Measurements from ENCODE around the gene TMEM163.

Gene TMEM163

DNA sequence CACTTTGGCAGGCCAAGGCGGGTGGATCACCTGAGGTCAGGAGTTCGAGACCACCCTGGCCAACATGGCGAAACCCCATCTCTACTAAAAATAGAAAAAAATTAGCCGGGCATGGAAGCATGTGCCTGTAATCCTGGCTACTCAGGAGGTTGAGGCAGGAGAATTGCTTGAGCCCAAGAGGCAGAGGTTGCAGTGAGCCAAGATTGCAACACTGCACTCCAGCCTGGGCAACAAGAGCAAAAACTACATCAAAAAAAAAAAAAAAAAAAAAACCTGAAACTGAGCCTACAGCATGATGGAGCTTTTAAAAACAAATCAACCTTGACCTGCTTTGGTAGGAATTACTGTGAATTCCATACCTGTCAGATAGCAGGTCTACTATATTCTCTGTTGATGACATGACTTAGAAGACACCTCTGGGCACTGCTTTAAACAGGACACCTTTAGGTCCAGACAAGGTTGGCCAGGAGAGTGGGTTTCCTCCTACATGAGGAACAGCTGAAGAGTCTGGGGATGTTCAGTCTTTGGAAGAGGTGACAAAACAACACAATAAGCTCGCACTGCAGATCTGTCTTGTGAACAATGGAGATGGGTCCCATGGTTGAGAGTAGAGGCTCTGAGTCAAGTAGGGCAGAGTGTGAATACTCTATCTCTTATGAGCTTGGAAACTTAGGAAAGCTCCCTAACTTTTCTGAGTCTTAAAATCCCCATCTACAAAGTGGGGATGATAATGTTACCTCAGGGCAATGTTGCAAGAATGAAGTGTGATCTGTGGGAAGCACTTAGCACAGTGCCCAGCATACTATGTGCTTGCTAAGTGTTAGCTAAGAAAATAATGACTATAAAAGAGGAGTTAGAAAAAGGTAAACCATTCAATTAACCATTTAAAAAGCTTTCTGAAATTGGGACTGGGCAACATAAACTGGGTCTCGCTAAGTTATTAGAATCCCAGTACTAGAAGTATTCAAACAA lies 25.2 kb downstream of the TMEM163 start:
- DNase-seq: no peak

- DNase-seq: no peak
Observed at GRCh38 chr2:134692499-134692898, 26.3 kb downstream of the TMEM163 start.

DNA sequence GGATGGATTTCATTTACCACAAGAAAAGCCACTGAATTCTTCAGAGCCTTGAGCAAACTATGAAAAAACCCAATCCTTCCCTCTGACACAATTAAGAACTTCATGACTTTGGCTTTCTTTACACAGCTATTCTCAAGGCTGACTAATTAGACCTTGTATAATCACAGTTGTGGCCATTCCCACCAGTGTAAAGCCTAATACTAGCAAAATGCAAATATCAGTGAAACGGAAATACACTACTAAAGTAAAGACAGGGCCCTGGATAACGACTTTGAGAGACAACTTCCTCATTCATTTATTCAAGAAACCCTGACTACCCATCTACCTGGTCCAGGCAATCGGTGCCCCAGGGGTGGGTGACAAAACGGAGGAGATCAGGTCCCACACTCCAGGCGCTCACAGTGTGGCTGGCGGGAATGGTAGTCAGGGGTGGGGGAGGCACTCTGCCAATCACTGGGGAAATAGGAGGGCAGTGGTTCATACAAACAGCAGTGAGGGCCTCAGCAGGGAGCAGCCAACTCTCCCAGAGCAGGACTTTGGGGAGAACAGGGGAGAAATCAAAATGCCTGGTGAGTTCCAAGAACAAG lies 28.1 kb downstream of the TMEM163 start:
- no peak for DNase-seq

- no peak for DNase-seq
Observed at GRCh38 chr2:134689315-134689714, 29.5 kb downstream of the TMEM163 start.

GRCh38 chr2:134685967-134686366 lies 32.8 kb downstream of the TMEM163 start:
- no peak for DNase-seq

GRCh38 chr2:134683561-134684112 lies 35.2 kb downstream of the TMEM163 start:
- no peak for DNase-seq

- no peak for DNase-seq
Observed at GRCh38 chr2:134682726-134683125, 36.1 kb downstream of the TMEM163 start.

GRCh38 chr2:134681201-134681600 lies 37.6 kb downstream of the TMEM163 start:
- no peak for DNase-seq

DNA sequence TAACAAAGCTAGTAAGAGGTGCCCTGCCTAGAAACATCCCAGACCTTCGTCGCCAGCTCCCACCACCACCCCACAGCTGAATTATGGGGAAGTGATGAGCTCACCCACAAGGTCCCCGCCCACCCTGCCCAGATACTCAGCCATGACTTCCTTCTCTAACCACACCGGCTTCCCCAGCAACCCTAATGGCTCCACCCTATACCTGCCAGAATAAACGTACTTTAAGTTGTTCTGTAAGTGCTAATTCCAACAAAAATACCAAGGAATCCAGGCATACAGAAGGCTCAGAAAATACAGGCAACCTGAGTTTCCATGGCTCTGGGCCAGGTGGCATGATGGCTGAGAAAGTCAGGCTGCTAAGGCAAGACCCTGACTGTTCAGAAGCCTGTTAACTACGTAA lies 39.1 kb downstream of the TMEM163 start:
- DNase-seq: peak in 1 of 56 donors; percentile 5

DNA sequence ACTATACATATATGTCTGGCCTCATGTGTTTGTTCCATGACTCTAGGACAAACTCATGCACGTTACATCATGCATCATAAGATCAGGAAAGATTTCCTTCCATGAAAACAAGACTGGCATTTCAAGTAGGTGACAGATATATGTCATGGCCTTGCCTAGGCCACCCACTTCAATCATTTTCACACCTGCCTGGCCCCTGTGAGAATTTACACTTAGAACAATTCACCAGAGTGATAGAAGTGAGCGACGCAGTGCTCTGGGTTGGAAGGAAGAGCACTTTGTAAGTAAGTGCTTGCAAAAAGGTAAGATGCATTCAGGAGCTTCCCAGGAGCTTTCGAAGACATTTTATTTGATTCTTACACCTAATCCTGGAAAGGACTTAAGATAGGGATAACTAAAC lies 39.5 kb downstream of the TMEM163 start:
- DNase-seq: no peak

DNA sequence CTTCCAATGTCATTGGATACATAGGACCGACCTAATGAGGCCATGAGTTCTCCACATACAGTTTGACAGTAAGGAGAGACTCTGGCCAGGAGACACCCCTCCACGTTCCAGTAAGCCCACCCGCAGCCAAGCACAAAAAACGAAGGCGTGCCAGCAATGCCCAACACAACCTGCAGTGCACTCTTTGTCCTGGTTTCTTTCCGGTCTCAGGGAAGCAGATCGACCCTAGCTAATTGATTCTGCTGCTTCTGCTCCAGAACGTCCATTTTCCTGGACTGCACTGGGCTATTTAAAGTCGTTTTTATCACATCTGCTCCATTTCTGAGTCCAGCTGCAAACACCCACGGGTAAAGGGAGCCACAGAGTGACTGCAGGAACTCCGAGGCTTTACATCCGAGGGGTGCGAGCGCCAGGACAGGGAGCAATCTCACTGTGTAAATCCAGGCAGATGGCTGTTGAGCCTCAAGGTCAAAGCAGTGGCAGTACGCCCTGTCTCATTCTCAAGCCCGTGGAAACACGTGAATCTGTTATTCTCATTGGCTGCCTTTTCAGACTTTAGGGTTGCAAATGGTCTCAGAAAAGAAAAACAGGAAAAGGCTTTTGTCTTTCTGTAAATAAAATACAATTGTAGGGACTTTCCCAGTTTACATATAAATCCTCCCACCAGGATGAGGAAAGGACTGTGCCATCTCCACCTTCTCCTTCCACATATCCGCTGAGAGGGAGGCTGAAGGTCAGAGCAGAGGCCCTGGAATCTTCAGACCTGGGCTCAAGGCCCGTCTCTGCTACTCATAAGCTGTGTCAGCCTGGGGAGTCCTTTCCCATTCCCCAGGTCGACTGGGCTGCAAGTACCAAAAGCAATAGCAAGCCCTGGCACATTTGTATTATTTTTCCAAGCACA lies 40.7 kb downstream of the TMEM163 start:
- DNase-seq: no peak

GRCh38 chr2:134676960-134677359 lies 41.8 kb downstream of the TMEM163 start:
- DNase-seq: no peak

DNA sequence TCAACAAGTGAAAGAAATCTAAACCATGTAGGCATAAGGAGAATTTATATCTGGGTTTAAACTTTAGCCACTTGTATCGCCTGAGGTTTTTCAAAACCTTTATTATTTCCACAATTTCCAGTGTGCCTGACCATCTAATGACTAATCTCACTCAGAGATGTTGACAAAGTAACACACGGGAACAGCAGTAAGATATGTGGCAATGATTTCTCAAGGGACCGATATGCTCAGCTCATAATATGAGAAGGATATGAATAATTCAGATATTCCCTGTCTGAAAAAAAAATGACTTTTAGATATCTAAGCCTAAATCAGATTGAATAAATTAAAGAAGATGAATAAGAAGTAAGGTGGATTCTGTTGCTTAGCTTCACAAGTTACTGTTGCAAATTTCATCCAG lies 43.5 kb downstream of the TMEM163 start:
- no peak for DNase-seq

DNA sequence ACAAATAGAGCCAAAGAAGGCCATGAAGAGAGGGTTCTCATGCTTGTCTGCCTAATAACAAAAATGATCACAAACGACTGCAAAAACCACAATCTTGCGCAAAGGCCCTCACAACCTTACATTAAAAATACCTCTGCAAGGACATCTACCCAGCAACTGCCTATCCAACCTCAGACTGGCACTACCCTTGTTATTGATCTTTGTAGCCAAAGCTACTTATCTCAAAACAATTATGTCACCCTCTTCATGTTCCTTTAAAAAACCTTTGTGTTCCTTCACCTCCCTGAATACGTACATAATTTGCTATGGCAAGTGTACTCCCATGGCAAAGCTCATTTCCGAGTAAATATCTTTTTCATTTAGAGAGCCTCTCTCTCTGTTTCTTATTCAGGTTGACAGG lies 44.1 kb downstream of the TMEM163 start:
- DNase-seq: no peak

- no peak for DNase-seq
Observed at GRCh38 chr2:134671513-134671912, 47.3 kb downstream of the TMEM163 start.

GRCh38 chr2:134670955-134671354 lies 47.8 kb downstream of the TMEM163 start:
- DNase-seq: peak in 1 of 56 donors; percentile 12

DNA sequence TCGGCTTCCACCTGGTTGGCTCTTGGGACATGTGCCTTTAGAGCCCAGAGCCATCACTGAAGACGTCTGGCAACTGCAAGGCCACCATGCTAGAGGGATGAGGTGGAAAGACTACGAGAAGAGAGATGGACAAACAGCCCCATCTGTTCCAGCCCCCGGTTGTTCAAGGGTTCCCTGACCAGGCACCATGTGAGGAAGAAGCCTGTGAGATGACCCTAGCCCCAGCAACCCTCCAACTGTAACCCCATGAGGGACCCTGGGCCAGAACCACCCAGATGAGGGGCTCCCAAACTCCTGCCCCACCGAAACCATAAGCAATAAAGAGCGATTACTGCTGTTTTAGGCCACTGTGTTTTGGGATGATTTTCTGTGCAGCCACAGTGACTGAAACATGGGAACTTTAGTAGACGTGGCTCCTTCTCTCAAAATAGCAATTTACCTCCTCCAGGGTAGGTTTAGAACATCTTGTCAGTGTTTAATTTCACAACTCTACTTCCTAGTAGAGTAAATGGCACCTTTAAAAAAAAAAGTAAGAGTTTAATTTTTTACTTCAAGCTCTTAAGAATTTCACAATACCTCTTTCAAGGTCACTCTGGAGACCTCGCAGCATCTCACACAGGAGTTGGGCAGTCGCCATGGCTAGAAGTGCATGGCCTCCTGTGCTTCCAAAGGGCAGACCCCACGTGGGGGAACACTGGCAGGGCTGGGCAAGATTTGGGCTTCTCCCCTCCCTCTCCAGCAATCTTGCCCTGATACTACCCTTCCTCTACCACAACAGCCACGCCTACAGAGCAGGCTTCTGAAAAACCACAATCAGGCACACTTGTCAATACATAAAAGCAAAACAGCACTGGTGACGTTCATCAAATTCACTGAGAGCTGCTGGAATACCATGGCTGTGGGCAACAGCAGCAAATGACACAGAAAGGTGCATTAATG lies 48.8 kb downstream of the TMEM163 start:
- peak in 1 of 56 donors; percentile 7 for DNase-seq

- peak in 1 of 56 donors; percentile 12 for DNase-seq
Observed at GRCh38 chr2:134668821-134669220, 50.0 kb downstream of the TMEM163 start.

GRCh38 chr2:134667541-134667940 lies 51.3 kb downstream of the TMEM163 start:
- no peak for DNase-seq

GRCh38 chr2:134667081-134667480 lies 51.7 kb downstream of the TMEM163 start:
- DNase-seq: no peak

All from nucleus accumbens (tissue), 56 donors.